H1 (cell line): ENCODE results near the gene ANKRD31. TPM values are rescaled to one million over a fixed set of nuclear protein-coding genes. Genes with fewer than 3 reads are reported as not detected.

Experiments used
- CTCF ChIA-PET: fragments of 300-600 bp; sonication (Branson Sonifier 250); formaldehyde crosslinking; loops from one replicate; lab custom pipeline; 2021; ENCODE audit not compliant: partially characterized antibody; lab: Charles Lee
- POLR2A ChIA-PET: fragments of 300-600 bp; sonication (Branson Sonifier 250); formaldehyde crosslinking; loops from one replicate; lab custom pipeline; 2021; ENCODE audit warnings: inconsistent platforms; ENCODE audit not compliant: partially characterized antibody; lab: Charles Lee
- DNase-seq, 2 experiments: peaks; one replicate each; pipeline versions ENCODE4 v3.0.0 to v3.0.0-alpha.2; 2010 to 2022; ENCODE audit warnings: low spot score in 2 of 2, low read depth in 1 of 2, mixed read lengths in 1 of 2
- FAIRE-seq: peaks from 2 replicates; lab custom pipeline; 2011; peaks lifted over from hg19 to GRCh38; lab: Jason Lieb, UNC
- H2AFZ ChIP-seq: 2 replicates; pipeline ENCODE4 v1.8.1; 2012; ENCODE audit warnings: low read length, inconsistent platforms
- H2AK5ac ChIP-seq: 2 replicates; pipeline ENCODE4 v1.6.1; 2013; ENCODE audit warnings: low read depth, low read length
- H2BK120ac ChIP-seq: replicated peaks from 2 replicates; pipeline ENCODE3; 2013; ENCODE audit warnings: low read depth, low read length, inconsistent platforms
- H2BK12ac ChIP-seq: 2 replicates; pipeline ENCODE4 v1.6.1; 2013; ENCODE audit warnings: low read depth, low read length
- H2BK15ac ChIP-seq: 2 replicates; pipeline ENCODE4 v1.6.1; 2013; ENCODE audit warnings: low read length
- H2BK20ac ChIP-seq: 2 replicates; pipeline ENCODE4 v1.6.1; 2013; ENCODE audit warnings: low read length
- H2BK5ac ChIP-seq: 2 replicates; pipeline ENCODE4 v1.6.1; 2013; ENCODE audit warnings: low read depth, low read length
- H3K14ac ChIP-seq: 2 replicates; pipeline ENCODE4 v1.6.1; 2013; ENCODE audit warnings: inconsistent platforms; ENCODE audit not compliant: insufficient read length
- H3K18ac ChIP-seq: 2 replicates; pipeline ENCODE4 v1.6.1; 2013; ENCODE audit warnings: low read length; ENCODE audit errors: extremely low read depth
- H3K23ac ChIP-seq: 2 replicates; pipeline ENCODE4 v1.6.1; 2013; ENCODE audit warnings: inconsistent platforms; ENCODE audit not compliant: insufficient read length
- H3K23me2 ChIP-seq: 2 replicates; pipeline ENCODE4 v1.6.1; 2013; ENCODE audit warnings: low read depth, low read length
- H3K27ac ChIP-seq: 2 replicates; pipeline ENCODE4 v1.6.1; 2011; ENCODE audit warnings: low read depth, low read length, inconsistent platforms
- H3K27me3 ChIP-seq, 4 experiments: replicated peaks in 1 of 4; 1 replicate in 1 of 4; 2 replicates in 3 of 4; pipeline versions ENCODE4 v1.6.1 to v1.8.1; 2011 to 2013; ENCODE audit warnings: low read length in 3 of 4, mild to moderate bottlenecking in 3 of 4, inconsistent platforms in 2 of 4, mixed read lengths in 2 of 4, moderate library complexity in 1 of 4; ENCODE audit not compliant: control insufficient read depth in 3 of 4, insufficient read depth in 3 of 4; ENCODE audit errors: extremely low read depth in 1 of 4
- H3K36me3 ChIP-seq, 4 experiments: 2 replicates each; pipeline versions ENCODE4 v1.6.1 to v1.8.1; 2011 to 2013; ENCODE audit warnings: mild to moderate bottlenecking in 4 of 4, low read length in 3 of 4, moderate library complexity in 2 of 4, control low read depth in 1 of 4, inconsistent platforms in 1 of 4; ENCODE audit not compliant: insufficient read depth in 4 of 4, control insufficient read depth in 2 of 4
- H3K4ac ChIP-seq: replicated peaks from 2 replicates; pipeline ENCODE3; 2013; ENCODE audit warnings: low read length, low read depth, mixed read lengths, inconsistent platforms; ENCODE audit not compliant: insufficient read length
- H3K4me1 ChIP-seq, 4 experiments: replicated peaks in 1 of 4; 1 replicate in 1 of 4; 2 replicates in 3 of 4; pipeline versions ENCODE4 v1.6.1 to v1.8.1; 2011 to 2013; ENCODE audit warnings: low read length in 3 of 4, inconsistent platforms in 2 of 4, mixed read lengths in 1 of 4; ENCODE audit not compliant: insufficient read depth in 4 of 4, control insufficient read depth in 3 of 4
- H3K4me2 ChIP-seq, 2 experiments: 2 replicates each; pipeline versions ENCODE4 v1.6.1 to v1.8.1; 2011 to 2013; ENCODE audit warnings: low read depth in 2 of 2, low read length in 2 of 2, control low read depth in 1 of 2, inconsistent platforms in 1 of 2, mild to moderate bottlenecking in 1 of 2; ENCODE audit not compliant: insufficient read depth in 1 of 2
- H3K4me3 ChIP-seq, 4 experiments: fragments of 200-600, 300-600 bp in 1 of 4; sonication (generic), shearing (Covaris generic), sonication (Bioruptor Twin) in 1 of 4; 2 replicates each; pipeline versions ENCODE4 v1.5.1 to v1.8.1; 2011 to 2016; ENCODE audit warnings: low read length in 4 of 4, low read depth in 3 of 4, control low read depth in 2 of 4, inconsistent platforms in 2 of 4, mild to moderate bottlenecking in 2 of 4, mixed read lengths in 1 of 4, moderate library complexity in 1 of 4; ENCODE audit not compliant: insufficient read depth in 2 of 4; ENCODE audit errors: extremely low read depth in 1 of 4
- H3K56ac ChIP-seq: replicated peaks from 2 replicates; pipeline ENCODE3; 2013; ENCODE audit warnings: low read depth, mild to moderate bottlenecking, mixed read lengths, low read length, inconsistent platforms; ENCODE audit not compliant: insufficient read length
- H3K79me1 ChIP-seq: 2 replicates; pipeline ENCODE4 v1.6.1; 2013; ENCODE audit warnings: low read depth, low read length, control low read depth
- H3K79me2 ChIP-seq, 2 experiments: 2 replicates each; pipeline versions ENCODE4 v1.6.1 to v1.8.1; 2012 to 2013; ENCODE audit warnings: low read length in 2 of 2, mild to moderate bottlenecking in 2 of 2, inconsistent platforms in 1 of 2; ENCODE audit not compliant: insufficient read depth in 2 of 2, control insufficient read depth in 1 of 2
- H3K9ac ChIP-seq, 4 experiments: replicated peaks in 1 of 4; 1 replicate in 1 of 4; 2 replicates in 3 of 4; pipeline versions ENCODE4 v1.6.1 to v1.8.1; 2011 to 2013; ENCODE audit warnings: low read depth in 3 of 4, low read length in 3 of 4, control low read depth in 2 of 4, mild to moderate bottlenecking in 2 of 4, moderate library complexity in 2 of 4, inconsistent platforms in 1 of 4; ENCODE audit errors: extremely low read depth in 1 of 4
- H3K9me3 ChIP-seq, 2 experiments: 2 replicates each; pipeline versions ENCODE4 v1.6.1 to v1.8.1; 2012 to 2013; ENCODE audit warnings: mild to moderate bottlenecking in 2 of 2, moderate library complexity in 2 of 2, control low read depth in 1 of 2, inconsistent platforms in 1 of 2, low read depth in 1 of 2, low read length in 1 of 2, mixed read lengths in 1 of 2; ENCODE audit not compliant: insufficient read depth in 2 of 2
- H4K20me1 ChIP-seq, 2 experiments: replicated peaks in 1 of 2; 2 replicates each; pipeline versions ENCODE3 to v1.8.1; 2011 to 2013; ENCODE audit warnings: inconsistent platforms in 2 of 2, low read length in 2 of 2, mild to moderate bottlenecking in 1 of 2; ENCODE audit not compliant: insufficient read depth in 2 of 2, control insufficient read depth in 1 of 2
- H4K5ac ChIP-seq: 2 replicates; pipeline ENCODE4 v1.6.1; 2013; ENCODE audit warnings: low read length, low read depth, mixed read lengths, inconsistent platforms; ENCODE audit not compliant: insufficient read length
- H4K8ac ChIP-seq: 2 replicates; pipeline ENCODE4 v1.8.0; 2013; ENCODE audit warnings: mild to moderate bottlenecking, moderate library complexity, low read length, inconsistent platforms; ENCODE audit not compliant: insufficient read depth; ENCODE audit errors: extremely low read depth
- H4K91ac ChIP-seq: replicated peaks from 2 replicates; pipeline ENCODE3; 2013; ENCODE audit warnings: low read length, mixed read lengths, inconsistent platforms; ENCODE audit not compliant: insufficient read length
- BACH1 ChIP-seq: IDR thresholded peaks from 2 replicates; pipeline ENCODE4 v1.6.1; 2012; ENCODE audit warnings: low read length, improper control_type of control experiment
- CBX8 ChIP-seq: fragments of 300-800, 300-1000 bp; sonication (generic); IDR thresholded peaks from 2 replicates; pipeline ENCODE4 v1.7.1; 2016; ENCODE audit warnings: low read depth, low read length, borderline replicate concordance
- CHD1 ChIP-seq: IDR thresholded peaks from 2 replicates; pipeline ENCODE4 v1.6.1; 2012; ENCODE audit warnings: low read depth, low read length, improper control_type of control experiment
- CTBP2 ChIP-seq: IDR thresholded peaks from 2 replicates; pipeline ENCODE4 v1.7.0; 2011; ENCODE audit warnings: borderline replicate concordance, mild to moderate bottlenecking, moderate library complexity, mixed read lengths, low read length; ENCODE audit not compliant: insufficient read depth, insufficient read length
- HDAC2 ChIP-seq, 2 experiments: fragments of 300-600 bp in 1 of 2; sonication (generic) in 1 of 2; IDR thresholded peaks; 2 replicates each; pipeline ENCODE4 v1.6.1; 2011 to 2012; ENCODE audit warnings: low read depth in 2 of 2, low read length in 2 of 2, mild to moderate bottlenecking in 2 of 2, moderate library complexity in 2 of 2, borderline replicate concordance in 1 of 2, inconsistent platforms in 1 of 2
- NANOG ChIP-seq: IDR thresholded peaks from 2 replicates; pipeline ENCODE4 v1.6.1; 2011; ENCODE audit warnings: low read length, low read depth, mild to moderate bottlenecking, inconsistent platforms; ENCODE audit not compliant: insufficient read depth, poor library complexity, severe bottlenecking
- POLR2A ChIP-seq, 2 experiments: IDR thresholded peaks; 1 replicate in 1 of 2; 2 replicates in 1 of 2; pipeline ENCODE4 v1.6.1; 2011; ENCODE audit warnings: low read depth in 2 of 2, low read length in 2 of 2, mild to moderate bottlenecking in 2 of 2; ENCODE audit errors: control extremely low read depth in 1 of 2
- RNF2 ChIP-seq: fragments of 200-900, 300-1000 bp; sonication (generic); IDR thresholded peaks from 2 replicates; pipeline ENCODE4 v1.7.1; 2016; ENCODE audit warnings: borderline replicate concordance, low read depth, mild to moderate bottlenecking, antibody characterized with exemption, low read length; ENCODE audit not compliant: poor library complexity, severe bottlenecking; ENCODE audit errors: missing control alignments
- WGBS, 2 experiments: shearing (Covaris generic) in 1 of 2; methylation state at CpG; one replicate each; pipeline versions ENCODE4 v1.1.6 to v1.1.7; 2013 to 2015; ENCODE audit warnings: low lambda C conversion rate in 2 of 2, mixed read lengths in 2 of 2, inconsistent platforms in 1 of 2, low coverage in 1 of 2, missing lambda C conversion rate in 1 of 2; ENCODE audit not compliant: insufficient replicate concordance in 2 of 2, insufficient coverage in 1 of 2, insufficient read length in 1 of 2; ENCODE audit errors: extremely low coverage in 1 of 2, missing lambda C conversion rate in 1 of 2; 5-methylcytosine and 5-hydroxymethylcytosine counted together
- polyA plus RNA-seq, 7 experiments: library from polyadenylated mRNA; depleted of rRNA in 3 of 7; stranded (reverse) in 5 of 7; unstranded in 2 of 7; fragments of >200 nt in 5 of 7; fragments of 200-250 nt in 2 of 7; gene quantifications; 1 replicate in 5 of 7; 2 replicates in 1 of 7; 4 replicates in 1 of 7; pipeline versions ENCODE4 v1.2.1 to v1.2.3, GENCODE V29; 2011 to 2013; ENCODE audit warnings: missing spikeins in 2 of 7, mixed read lengths in 2 of 7
- total RNA-seq: library from RNA; stranded (reverse); fragmentation: NEBNext Ultra II Directional; extraction: Animal tissue kit (Norgen Biotek cat#: 25700); gene quantifications from 2 replicates; pipeline ENCODE4 v1.2.1, GENCODE V29; 2021
- TF ChIP-seq, protein P1 (sequence below): IDR thresholded peaks from 2 replicates; pipeline ENCODE4 v1.6.1; 2012; ENCODE audit warnings: low read length, inconsistent platforms

Gene ANKRD31
- total and polyA plus RNA-seq, 2 of the 8 experiments (the other 6 are each of a cell fraction or from before 2014, with no cell fraction given), result 0.05 to 0.06 TPM

DNA sequence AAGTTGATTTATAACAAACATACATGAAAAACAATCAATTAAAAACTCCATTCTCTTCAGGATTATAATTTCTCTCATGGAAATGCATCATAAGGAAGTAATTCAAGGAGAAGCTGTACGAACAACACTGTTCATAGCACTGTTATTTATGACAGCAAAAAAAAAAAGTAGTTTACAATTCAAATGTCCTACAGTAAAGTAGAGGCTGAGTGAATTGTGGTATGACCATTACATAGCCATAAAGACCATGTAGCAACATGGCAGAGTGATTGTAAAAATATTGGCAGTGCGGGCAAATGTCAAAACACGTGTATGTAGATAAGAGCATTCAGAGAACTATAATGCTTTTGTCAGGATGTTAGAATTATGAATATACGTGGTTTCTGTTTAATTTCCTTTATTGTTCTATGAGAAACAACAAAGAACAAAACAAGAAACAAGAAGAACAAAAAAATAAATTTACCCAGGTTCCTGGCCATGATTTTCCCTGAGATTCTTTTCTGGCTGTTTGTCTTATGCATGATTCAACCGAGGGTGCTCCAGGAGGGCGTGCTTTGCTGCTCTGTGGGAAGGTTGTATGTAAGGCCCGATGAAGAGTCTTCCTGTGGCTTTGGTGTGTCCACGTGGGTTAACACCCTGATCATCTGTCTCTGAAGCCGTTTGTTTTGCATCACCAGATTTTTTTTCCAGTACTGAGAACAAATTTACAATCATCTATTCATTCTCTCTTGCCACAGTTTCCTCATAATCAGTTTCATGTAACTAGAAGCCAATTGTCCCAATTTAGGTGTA is 213.1 kb downstream of the ANKRD31 start:
- no peak for DNase-seq
- H3K23me2 ChIP-seq, result no peaks in the 10 kb centered on the region
- no peak overlapping the region for H4K91ac ChIP-seq
- H4K8ac ChIP-seq, result no peak overlapping the region
- H3K79me1 ChIP-seq, result no peaks in the 10 kb centered on the region
- no peak overlapping the region for H2BK5ac ChIP-seq
- H2AK5ac ChIP-seq, result no peak overlapping the region
- H4K20me1 ChIP-seq, result no peaks in the 10 kb centered on the region
- H3K4me1 ChIP-seq, result no peaks in the 10 kb centered on the region; a peak in 2 of 7 replicates
- no peak overlapping the region for H3K4ac ChIP-seq
- H2AFZ ChIP-seq, result no peak overlapping the region
- no peak overlapping the region for H3K23ac ChIP-seq
- no peak overlapping the region for H2BK12ac ChIP-seq
- ChIA-PET POLR2A (no interaction called here), CTCF (interaction anchor here (0.8 to 0.9 kb wide), 2 partner anchors 27 to 313 kb away, joined by 3 to 4 read pairs; partner anchors contain the start of gene HMGCR)
- H3K36me3 ChIP-seq, result no peaks in the 10 kb centered on the region
- no peak overlapping the region for H3K4me3 ChIP-seq
- no peak overlapping the region for H3K9ac ChIP-seq
- 81% methylated on average over 9 of the region's 9 CpGs; no CpG with 5 or more reads in 1 of the 2 experiments for WGBS, 2 experiments
- H2BK15ac ChIP-seq, result no peak overlapping the region
- H3K79me2 ChIP-seq, result no peaks in the 10 kb centered on the region
- H3K27me3 ChIP-seq, result no peaks in the 10 kb centered on the region
- no peak overlapping the region for H2BK120ac ChIP-seq
- H3K56ac ChIP-seq, result no peak overlapping the region
- H2BK20ac ChIP-seq, result no peak overlapping the region
- no peak overlapping the region for H3K4me2 ChIP-seq
- no peaks in the 10 kb centered on the region for H3K9me3 ChIP-seq
- no peak overlapping the region for H4K5ac ChIP-seq
- FAIRE-seq, result peak; percentile 36
- H3K14ac ChIP-seq, result no peak overlapping the region
- no peak overlapping the region for H3K18ac ChIP-seq
- no peak overlapping the region for H3K27ac ChIP-seq
- no peak for TF ChIP-seq CTBP2
- no peak for TF ChIP-seq CBX8
- TF ChIP-seq NANOG, result no peak
- no peak for TF ChIP-seq HDAC2 (IDR thresholded peaks at IDR 0.05; ENCODE audit: borderline replicate concordance in 1 of 2, low read depth in 2 of 2, low read length in 2 of 2)
- TF ChIP-seq, protein P1, sequence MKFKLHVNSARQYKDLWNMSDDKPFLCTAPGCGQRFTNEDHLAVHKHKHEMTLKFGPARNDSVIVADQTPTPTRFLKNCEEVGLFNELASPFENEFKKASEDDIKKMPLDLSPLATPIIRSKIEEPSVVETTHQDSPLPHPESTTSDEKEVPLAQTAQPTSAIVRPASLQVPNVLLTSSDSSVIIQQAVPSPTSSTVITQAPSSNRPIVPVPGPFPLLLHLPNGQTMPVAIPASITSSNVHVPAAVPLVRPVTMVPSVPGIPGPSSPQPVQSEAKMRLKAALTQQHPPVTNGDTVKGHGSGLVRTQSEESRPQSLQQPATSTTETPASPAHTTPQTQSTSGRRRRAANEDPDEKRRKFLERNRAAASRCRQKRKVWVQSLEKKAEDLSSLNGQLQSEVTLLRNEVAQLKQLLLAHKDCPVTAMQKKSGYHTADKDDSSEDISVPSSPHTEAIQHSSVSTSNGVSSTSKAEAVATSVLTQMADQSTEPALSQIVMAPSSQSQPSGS, result no peak
- no peak for TF ChIP-seq CHD1
- TF ChIP-seq RNF2, result no peak
- TF ChIP-seq POLR2A (IDR thresholded peaks at IDR 0.05; ENCODE audit: control extremely low read depth in 1 of 2, low read depth in 2 of 2, low read length in 2 of 2), result no peak
- TF ChIP-seq BACH1, result no peak
